Tibial artery (tissue), 4 donors: ENCODE data around the gene KRTAP5-2.

Experiments
- DNase-seq, 2 donors: peaks; one replicate each; pipeline ENCODE4 v3.0.0-alpha.2; 2019
- H3K27ac ChIP-seq, 2 donors: fragments of 200-600 bp; sonication (generic) in 1 of 2; 1 replicate in 1 of 2; 2 replicates in 1 of 2; pipeline ENCODE4 v1.5.1; 2018 to 2019; ENCODE audit warnings: mild to moderate bottlenecking in 1 of 2
- H3K27me3 ChIP-seq, 2 donors: fragments of 200-600 bp; sonication (generic) in 1 of 2; one replicate each; pipeline versions ENCODE4 v1.5.1 to v1.6.0; 2016 to 2019
- H3K36me3 ChIP-seq, 3 donors: fragments of 200-600 bp; sonication (generic) in 2 of 3; one replicate each; pipeline ENCODE4 v1.5.1; 2016 to 2019; ENCODE audit warnings: mild to moderate bottlenecking in 2 of 3
- H3K4me1 ChIP-seq, 4 donors: fragments of 200-600 bp; sonication (generic) in 2 of 4; 1 replicate in 3 of 4; 2 replicates in 1 of 4; pipeline ENCODE4 v1.5.1; 2016 to 2019
- H3K4me3 ChIP-seq, 2 donors: fragments of 200-600 bp; sonication (generic) in 1 of 2; 1 replicate in 1 of 2; 2 replicates in 1 of 2; pipeline ENCODE4 v1.5.1; 2018 to 2019; ENCODE audit warnings: mild to moderate bottlenecking in 2 of 2
- H3K9me3 ChIP-seq, 3 donors: fragments of 200-600 bp; sonication (generic) in 1 of 3; one replicate each; pipeline ENCODE4 v1.5.1; 2016 to 2019
- CTCF ChIP-seq, 2 experiments: fragments of 200-600 bp in 1 of 2; fragments of 450-650 bp in 1 of 2; IDR thresholded peaks; one replicate each; pipeline ENCODE4 v1.5.1; 2017 to 2019; ENCODE audit warnings: antibody characterized with exemption in 2 of 2, mild to moderate bottlenecking in 1 of 2, moderate library complexity in 1 of 2
- intact Hi-C: fragments of 100-400 bp; cut with DNase I; formaldehyde crosslinking; loops from one replicate; pipeline ENCODE4 v1.15.0; 2023; ENCODE audit warnings: low total_unique reads

Gene KRTAP5-2

GRCh38 chr11:1562469-1563148 lies 35.5 kb downstream of the KRTAP5-2 start:
- Histone ChIP-seq H3K36me3 (peaks cover 12 to 54% (median 41%) of the 10 kb centered on the region in 3 donors), H3K27me3 (no peaks in the 10 kb centered on the region), H3K4me1 (peaks cover 5 to 55% (median 48%) of the 10 kb centered on the region in 4 donors), H3K4me3 (no peak overlapping the region), H3K9me3 (no peaks in the 10 kb centered on the region), H3K27ac (peak overlapping the region in 1 of 2 donors; percentile 59)
- intact Hi-C loops = loop anchor here (10.0 kb wide), 1 partner anchor 192 kb away; the partner anchor contains the start of gene IFITM10
- no peak for DNase-seq
- TF ChIP-seq CTCF (IDR thresholded peaks at IDR 0.05) = no peak

GRCh38 chr11:1561955-1562354 lies 36.1 kb downstream of the KRTAP5-2 start:
- no peak for DNase-seq
- TF ChIP-seq CTCF (IDR thresholded peaks at IDR 0.05) = no peak
- Histone ChIP-seq H3K27ac (peak overlapping the region in 1 of 2 donors; percentile 92), H3K4me1 (peaks cover 5 to 56% (median 51%) of the 10 kb centered on the region in 4 donors), H3K27me3 (no peaks in the 10 kb centered on the region), H3K9me3 (no peaks in the 10 kb centered on the region), H3K36me3 (peaks cover 12 to 60% (median 47%) of the 10 kb centered on the region in 3 donors), H3K4me3 (no peak overlapping the region)
- intact Hi-C loops = loop anchor here (10.0 kb wide), 1 partner anchor 193 kb away; the partner anchor contains the start of gene IFITM10

GRCh38 chr11:1561266-1561665 lies 36.8 kb downstream of the KRTAP5-2 start:
- no peak for TF ChIP-seq CTCF (IDR thresholded peaks at IDR 0.05)
- DNase-seq = no peak

GRCh38 chr11:1560649-1561251 lies 37.3 kb downstream of the KRTAP5-2 start:
- Histone ChIP-seq H3K27me3 (no peaks in the 10 kb centered on the region), H3K27ac (peak overlapping the region; percentile 92 to 94)

More at GRCh38 chr11:1561266-1561665, 36.8 kb downstream of the KRTAP5-2 start:
- Histone ChIP-seq H3K27ac (peak overlapping the region; percentile 92 to 94), H3K9me3 (no peaks in the 10 kb centered on the region), H3K36me3 (peaks cover 13 to 61% (median 50%) of the 10 kb centered on the region in 3 donors), H3K4me1 (peaks cover 5 to 57% (median 50%) of the 10 kb centered on the region in 4 donors), H3K4me3 (no peak overlapping the region), H3K27me3 (no peaks in the 10 kb centered on the region)
- intact Hi-C loops = loop anchor here (10.0 kb wide), 1 partner anchor 194 kb away; the partner anchor contains the start of gene IFITM10

More at GRCh38 chr11:1560649-1561251, 37.3 kb downstream of the KRTAP5-2 start:
- no peak for TF ChIP-seq CTCF (IDR thresholded peaks at IDR 0.05)
- DNase-seq = no peak
- H3K4me1 ChIP-seq = peaks cover 5 to 59% (median 50%) of the 10 kb centered on the region in 4 donors
- H3K9me3 ChIP-seq = no peaks in the 10 kb centered on the region
- H3K4me3 ChIP-seq = no peak overlapping the region
- intact Hi-C loops = loop anchor here (10.0 kb wide), 1 partner anchor 194 kb away; the partner anchor contains the start of gene IFITM10
- H3K36me3 ChIP-seq = peaks cover 18 to 62% (median 55%) of the 10 kb centered on the region in 3 donors
